ENCODE results near the gene STIP1.

DNA sequence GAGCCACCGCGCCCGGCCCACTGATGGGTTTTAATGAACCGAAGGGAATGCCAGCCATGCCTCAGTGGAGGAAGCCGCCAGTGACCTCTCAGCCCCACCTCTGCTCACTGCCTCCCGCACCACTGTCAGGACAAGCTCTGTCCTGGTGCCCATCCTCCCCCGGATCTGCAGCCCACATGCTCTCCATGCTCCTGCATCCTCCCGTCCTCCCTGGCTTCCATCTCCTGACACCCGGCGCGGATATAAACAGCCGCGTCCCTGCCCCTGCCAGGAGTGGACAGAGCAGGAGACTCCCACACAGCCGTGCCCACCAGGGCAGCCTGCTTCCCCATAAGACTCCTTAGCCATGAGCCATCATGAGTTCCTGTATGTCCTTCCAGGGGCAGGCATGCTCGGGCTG is 46.9 kb upstream of the STIP1 start:
- TF ChIP-seq PAX5 (IDR thresholded peaks at IDR 0.05; ENCODE audit: insufficient read depth, low read length, severe bottlenecking) = no peak
- no peak for TF ChIP-seq POLR2A (IDR thresholded peaks at IDR 0.05; ENCODE audit: low read depth, low read length)

All from GM12891 (cell line).